Activated CD4-positive, alpha-beta T cell treated with anti-CD3 and anti-CD28 coated beads, Interleukin-2, amount 10 ng/mL, durations not matched to agents 7 days and 5 days (primary cell): ENCODE data around the gene UNC93B1. TPM values are rescaled to one million over a fixed set of nuclear protein-coding genes. Genes with fewer than 3 reads are reported as not detected.

ENCODE experiments used
- CTCF ChIA-PET: fragments of 350-600 bp; sonication (Branson Sonifier 250); formaldehyde crosslinking; loops from one replicate; lab custom pipeline; 2021; ENCODE audit warnings: antibody characterized with exemption; lab: Charles Lee
- POLR2A ChIA-PET: fragments of 350-600 bp; sonication (Branson Sonifier 250); formaldehyde crosslinking; loops from one replicate; lab custom pipeline; 2021; ENCODE audit warnings: antibody characterized with exemption; lab: Charles Lee
- DNase-seq: peaks from one replicate; pipeline ENCODE4 v3.0.0-alpha.2; 2020
- H3K27ac Mint-ChIP-seq: one replicate; pipeline ENCODE4 v1.8.0; 2021; ENCODE audit warnings: mild to moderate bottlenecking, moderate library complexity, mixed read lengths
- H3K27me3 Mint-ChIP-seq: one replicate; pipeline ENCODE4 v1.8.0; 2021; ENCODE audit warnings: mixed read lengths
- H3K36me3 Mint-ChIP-seq: one replicate; pipeline ENCODE4 v1.8.0; 2021; ENCODE audit warnings: low read depth, mixed read lengths
- H3K4me1 Mint-ChIP-seq: one replicate; pipeline ENCODE4 v1.8.0; 2021; ENCODE audit warnings: mixed read lengths
- H3K4me3 Mint-ChIP-seq: one replicate; pipeline ENCODE4 v1.8.0; 2021; ENCODE audit warnings: mild to moderate bottlenecking, moderate library complexity, mixed read lengths
- H3K9me3 Mint-ChIP-seq: one replicate; pipeline ENCODE4 v1.8.0; 2021; ENCODE audit warnings: mixed read lengths
- total RNA-seq, 2 experiments: library from RNA; stranded (reverse); gene quantifications; one replicate each; pipeline ENCODE4 v1.2.3, GENCODE V29; 2021

Gene UNC93B1
- total RNA-seq, 2 experiments from 2014 or later: 32.6 to 34.3 TPM

GRCh38 chr11:68026391-68027105 lies 22.7 kb upstream of the UNC93B1 start:
- POLR2A ChIA-PET: no interaction called here

GRCh38 chr11:68025047-68025446 lies 21.1 kb upstream of the UNC93B1 start:
- Mint-ChIP-seq H3K27ac (no peak overlapping the region), H3K4me1 (peaks cover 10% of the 10 kb centered on the region), H3K27me3 (no peaks in the 10 kb centered on the region), H3K36me3 (no peaks in the 10 kb centered on the region), H3K4me3 (no peak overlapping the region), H3K9me3 (no peaks in the 10 kb centered on the region)
- POLR2A ChIA-PET: no interaction called here
- CTCF ChIA-PET: no interaction called here
- DNase-seq: no peak

More at GRCh38 chr11:68026391-68027105, 22.7 kb upstream of the UNC93B1 start:
- Mint-ChIP-seq H3K27me3 (no peaks in the 10 kb centered on the region), H3K27ac (no peak overlapping the region), H3K4me3 (no peak overlapping the region), H3K4me1 (peaks cover 18% of the 10 kb centered on the region), H3K36me3 (no peaks in the 10 kb centered on the region), H3K9me3 (no peaks in the 10 kb centered on the region)
- DNase-seq: no peak
- CTCF ChIA-PET: interaction anchor here (1.0 kb wide), 1 partner anchor 11 kb away, joined by 4 read pairs; no protein-coding TSS in a partner anchor

- Mint-ChIP-seq H3K4me3 (no peak overlapping the region), H3K27me3 (no peaks in the 10 kb centered on the region), H3K9me3 (no peaks in the 10 kb centered on the region), H3K36me3 (no peaks in the 10 kb centered on the region), H3K27ac (no peak overlapping the region), H3K4me1 (peaks cover 8% of the 10 kb centered on the region)
- ChIA-PET POLR2A (no interaction called here), CTCF (interaction anchor here (0.7 kb wide), 1 partner anchor 35 kb away, joined by 3 read pairs; no protein-coding TSS in a partner anchor)
- DNase-seq: no peak
Observed at GRCh38 chr11:68024508-68024907, 20.6 kb upstream of the UNC93B1 start.

- no peaks in the 10 kb centered on the region for H3K36me3 Mint-ChIP-seq
- CTCF ChIA-PET: interaction anchor here (0.8 to 0.9 kb wide), 2 partner anchors 12 to 18 kb away, joined by 3 read pairs; no protein-coding TSS in a partner anchor
- no peaks in the 10 kb centered on the region for H3K27me3 Mint-ChIP-seq
- H3K9me3 Mint-ChIP-seq: no peaks in the 10 kb centered on the region
- no peak for DNase-seq
- no peak overlapping the region for H3K4me3 Mint-ChIP-seq
- POLR2A ChIA-PET: no interaction called here
- no peaks in the 10 kb centered on the region for H3K4me1 Mint-ChIP-seq
- no peak overlapping the region for H3K27ac Mint-ChIP-seq
Observed at GRCh38 chr11:68022531-68022930, 18.6 kb upstream of the UNC93B1 start.

GRCh38 chr11:68021167-68021787 lies 17.4 kb upstream of the UNC93B1 start:
- no peak for DNase-seq
- H3K4me1 Mint-ChIP-seq: no peaks in the 10 kb centered on the region
- no peak overlapping the region for H3K27ac Mint-ChIP-seq
- no peaks in the 10 kb centered on the region for H3K36me3 Mint-ChIP-seq
- CTCF ChIA-PET: interaction anchor here (0.8 to 1.3 kb wide), 3 partner anchors 10 to 19 kb away, joined by 3 read pairs; no protein-coding TSS in a partner anchor
- POLR2A ChIA-PET: no interaction called here
- no peaks in the 10 kb centered on the region for H3K27me3 Mint-ChIP-seq
- no peak overlapping the region for H3K4me3 Mint-ChIP-seq
- no peaks in the 10 kb centered on the region for H3K9me3 Mint-ChIP-seq

- Mint-ChIP-seq H3K9me3 (no peaks in the 10 kb centered on the region), H3K27ac (no peak overlapping the region), H3K36me3 (no peaks in the 10 kb centered on the region), H3K4me3 (no peak overlapping the region), H3K27me3 (no peaks in the 10 kb centered on the region), H3K4me1 (no peaks in the 10 kb centered on the region)
- CTCF ChIA-PET: no interaction called here
- POLR2A ChIA-PET: no interaction called here
- no peak for DNase-seq
Observed at GRCh38 chr11:68020575-68020974, 16.7 kb upstream of the UNC93B1 start.

- Mint-ChIP-seq H3K9me3 (no peaks in the 10 kb centered on the region), H3K27me3 (no peaks in the 10 kb centered on the region), H3K27ac (no peak overlapping the region), H3K4me1 (no peaks in the 10 kb centered on the region), H3K36me3 (no peaks in the 10 kb centered on the region), H3K4me3 (no peak overlapping the region)
- no peak for DNase-seq
- ChIA-PET CTCF (interaction anchor here (1.4 kb wide), 1 partner anchor 20 kb away, joined by 3 read pairs; the partner anchor contains the start of gene TCIRG1), POLR2A (no interaction called here)
Observed at GRCh38 chr11:68019486-68019885, 15.6 kb upstream of the UNC93B1 start.

GRCh38 chr11:68018730-68019190 lies 14.9 kb upstream of the UNC93B1 start:
- DNase-seq: no peak
- Mint-ChIP-seq H3K36me3 (no peaks in the 10 kb centered on the region), H3K27ac (no peak overlapping the region), H3K9me3 (no peaks in the 10 kb centered on the region), H3K4me3 (no peak overlapping the region), H3K27me3 (no peaks in the 10 kb centered on the region), H3K4me1 (no peaks in the 10 kb centered on the region)
- POLR2A ChIA-PET: no interaction called here
- CTCF ChIA-PET: interaction anchor here (1.4 kb wide), 1 partner anchor 21 kb away, joined by 3 read pairs; the partner anchor contains the start of gene TCIRG1

GRCh38 chr11:68017980-68018729 lies 14.3 kb upstream of the UNC93B1 start:
- Mint-ChIP-seq H3K9me3 (no peaks in the 10 kb centered on the region), H3K27ac (no peak overlapping the region), H3K4me1 (no peaks in the 10 kb centered on the region), H3K36me3 (no peaks in the 10 kb centered on the region), H3K27me3 (no peaks in the 10 kb centered on the region), H3K4me3 (no peak overlapping the region)
- ChIA-PET CTCF (no interaction called here), POLR2A (no interaction called here)
- no peak for DNase-seq

GRCh38 chr11:68016904-68017817 lies 13.3 kb upstream of the UNC93B1 start:
- H3K4me1 Mint-ChIP-seq: no peaks in the 10 kb centered on the region
- H3K27ac Mint-ChIP-seq: no peak overlapping the region
- H3K4me3 Mint-ChIP-seq: no peak overlapping the region
- no peaks in the 10 kb centered on the region for H3K36me3 Mint-ChIP-seq
- H3K9me3 Mint-ChIP-seq: no peaks in the 10 kb centered on the region
- POLR2A ChIA-PET: no interaction called here
- CTCF ChIA-PET: no interaction called here
- no peak for DNase-seq
- no peaks in the 10 kb centered on the region for H3K27me3 Mint-ChIP-seq

- ChIA-PET POLR2A (no interaction called here), CTCF (no interaction called here)
- no peaks in the 10 kb centered on the region for H3K9me3 Mint-ChIP-seq
Observed at GRCh38 chr11:68016161-68016903, 12.4 kb upstream of the UNC93B1 start.

More at GRCh38 chr11:68016161-68016903, 12.4 kb upstream of the UNC93B1 start:
- Mint-ChIP-seq H3K4me3 (no peak overlapping the region), H3K36me3 (no peaks in the 10 kb centered on the region), H3K27me3 (no peaks in the 10 kb centered on the region), H3K4me1 (no peaks in the 10 kb centered on the region), H3K27ac (no peak overlapping the region)
- no peak for DNase-seq
